HUDEP-2 (cell line): ENCODE measurements around the gene KCTD14.
"Not testable (repeated sequence)": the region's sequence is repeated elsewhere in the genome, so short reads cannot be mapped to it uniquely, and the experiment has no call there.

Source experiments
- DNase-seq, 76 experiments: peaks; one replicate each; lab custom pipeline; 2025; ENCODE audit not compliant: unreplicated experiment in 76 of 76; lab: John Stamatoyannopoulos, UW

KCTD14 gene

GRCh38 chr11:78028423-78028822 lies 5.3 kb upstream of the KCTD14 start:
- not testable (repeated sequence) for DNase-seq

DNA sequence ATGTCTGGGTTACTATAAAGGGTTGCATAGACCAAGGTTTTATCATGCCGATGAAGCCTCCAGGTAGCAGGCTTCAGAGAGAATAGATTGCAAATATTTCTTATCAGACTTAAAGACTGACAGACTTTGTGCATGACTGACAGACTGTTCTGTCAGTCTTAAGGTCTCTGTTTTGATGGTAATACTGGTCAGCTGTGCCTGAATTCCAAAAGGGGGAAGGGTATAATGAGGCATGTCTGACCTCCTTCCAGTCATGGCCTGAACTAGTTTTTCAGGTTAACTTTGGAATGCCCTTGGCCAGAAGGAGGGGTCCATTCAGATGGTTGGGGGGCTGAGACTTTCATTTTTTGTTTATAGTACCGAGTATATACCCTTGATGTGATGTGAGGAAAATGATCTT lies 4.7 kb upstream of the KCTD14 start:
- no peak for DNase-seq

GRCh38 chr11:78025378-78025777 lies 2.3 kb upstream of the KCTD14 start:
- DNase-seq, result no peak

- no peak for DNase-seq
Measured at GRCh38 chr11:78023426-78023825, 350 bp upstream of the KCTD14 start.

- DNase-seq, result no peak
Measured at GRCh38 chr11:78021611-78022010, 1.5 kb downstream of the KCTD14 start.

- DNase-seq, result no peak
Measured at GRCh38 chr11:78020246-78020645, 2.8 kb downstream of the KCTD14 start.

DNA sequence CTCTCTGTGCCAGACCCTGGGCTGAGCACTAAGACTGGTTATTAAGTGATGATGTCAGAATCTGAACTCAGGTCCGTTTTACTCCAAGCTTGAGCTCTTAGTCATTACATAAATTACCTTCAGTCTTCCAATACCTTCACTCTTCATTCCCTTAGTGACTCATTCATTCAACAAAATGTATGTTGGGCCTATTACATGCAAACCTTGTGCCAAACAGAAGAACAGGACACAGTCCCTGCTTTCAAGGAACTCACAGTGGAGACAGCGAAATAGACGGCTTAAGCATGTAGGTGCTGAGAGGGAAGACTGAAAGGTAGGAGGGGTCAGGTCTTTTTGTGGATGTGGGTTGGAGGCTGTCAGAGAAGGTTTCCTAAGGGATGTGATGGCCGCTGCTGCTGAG lies 3.3 kb downstream of the KCTD14 start:
- DNase-seq, result no peak

DNA sequence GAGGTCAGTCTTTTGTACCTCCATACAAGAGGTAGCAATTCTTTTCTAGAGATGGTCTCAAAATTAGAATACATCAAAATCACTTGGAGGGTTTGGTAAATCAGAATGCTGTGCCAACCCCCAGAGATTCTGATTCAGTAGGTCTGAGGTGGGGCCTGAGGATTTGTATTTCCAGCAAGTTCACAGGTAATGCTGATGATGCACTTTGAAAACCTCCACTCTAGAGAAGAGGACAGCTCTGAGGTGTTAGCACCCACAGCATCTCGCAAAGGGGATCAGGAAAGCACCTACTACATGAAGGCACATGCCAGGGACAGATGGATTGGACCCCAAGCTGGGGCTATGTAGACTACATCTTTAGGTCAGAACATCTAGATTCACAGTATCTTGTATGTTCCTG lies 7.2 kb downstream of the KCTD14 start:
- no peak for DNase-seq

GRCh38 chr11:78014937-78015520 lies 8.0 kb downstream of the KCTD14 start:
- peak in 27 of 76 experiments; percentile 7 to 58 (median 26) for DNase-seq

DNA sequence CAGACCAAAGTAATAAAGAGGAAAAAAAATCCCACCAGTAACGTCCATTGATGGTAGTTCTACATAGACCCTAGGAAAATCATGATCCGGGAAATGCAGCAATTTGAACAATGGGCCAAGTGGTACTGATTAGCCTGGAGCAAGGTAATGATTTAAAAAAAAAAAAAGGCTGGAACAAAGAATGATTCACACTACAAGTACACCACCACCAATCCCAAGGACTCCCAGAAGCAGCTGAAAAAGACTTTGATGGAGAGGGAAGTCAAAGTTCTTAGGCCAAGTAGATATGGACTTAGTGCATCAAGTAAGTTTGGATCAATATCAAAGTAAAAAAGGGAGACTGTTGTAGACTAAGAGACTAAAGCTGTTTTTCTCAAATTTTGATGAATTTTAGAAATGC lies 11.8 kb downstream of the KCTD14 start:
- DNase-seq, result no peak

DNA sequence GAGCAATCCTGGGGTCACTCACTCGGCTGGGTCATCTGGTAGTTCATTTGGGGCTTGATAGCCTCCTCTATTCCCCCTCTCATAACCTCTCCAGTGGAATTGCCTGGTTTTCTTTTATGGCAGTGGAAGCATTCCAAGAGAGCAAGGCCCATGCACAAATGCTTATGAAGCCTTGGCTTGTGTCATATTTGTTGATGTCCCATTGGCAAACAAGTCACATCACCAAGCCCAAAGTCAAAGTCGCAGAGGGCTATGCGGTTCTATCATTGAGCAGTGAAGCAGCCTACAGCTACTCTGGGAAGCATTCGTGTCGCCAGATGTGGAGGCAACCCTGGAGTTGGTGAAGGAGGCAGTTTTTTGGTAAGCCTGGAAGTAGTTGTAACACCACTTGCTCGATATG lies 12.3 kb downstream of the KCTD14 start:
- DNase-seq, result no peak

GRCh38 chr11:78010304-78010703 lies 12.8 kb downstream of the KCTD14 start:
- DNase-seq, result no peak

- DNase-seq, result no peak
Measured at GRCh38 chr11:78009062-78009461, 14.0 kb downstream of the KCTD14 start.

GRCh38 chr11:78000193-78000592 lies 22.9 kb downstream of the KCTD14 start:
- peak in 37 of 76 experiments; percentile 2 to 57 (median 29) for DNase-seq

GRCh38 chr11:77999446-78000030 lies 23.5 kb downstream of the KCTD14 start:
- DNase-seq, result no peak

DNA sequence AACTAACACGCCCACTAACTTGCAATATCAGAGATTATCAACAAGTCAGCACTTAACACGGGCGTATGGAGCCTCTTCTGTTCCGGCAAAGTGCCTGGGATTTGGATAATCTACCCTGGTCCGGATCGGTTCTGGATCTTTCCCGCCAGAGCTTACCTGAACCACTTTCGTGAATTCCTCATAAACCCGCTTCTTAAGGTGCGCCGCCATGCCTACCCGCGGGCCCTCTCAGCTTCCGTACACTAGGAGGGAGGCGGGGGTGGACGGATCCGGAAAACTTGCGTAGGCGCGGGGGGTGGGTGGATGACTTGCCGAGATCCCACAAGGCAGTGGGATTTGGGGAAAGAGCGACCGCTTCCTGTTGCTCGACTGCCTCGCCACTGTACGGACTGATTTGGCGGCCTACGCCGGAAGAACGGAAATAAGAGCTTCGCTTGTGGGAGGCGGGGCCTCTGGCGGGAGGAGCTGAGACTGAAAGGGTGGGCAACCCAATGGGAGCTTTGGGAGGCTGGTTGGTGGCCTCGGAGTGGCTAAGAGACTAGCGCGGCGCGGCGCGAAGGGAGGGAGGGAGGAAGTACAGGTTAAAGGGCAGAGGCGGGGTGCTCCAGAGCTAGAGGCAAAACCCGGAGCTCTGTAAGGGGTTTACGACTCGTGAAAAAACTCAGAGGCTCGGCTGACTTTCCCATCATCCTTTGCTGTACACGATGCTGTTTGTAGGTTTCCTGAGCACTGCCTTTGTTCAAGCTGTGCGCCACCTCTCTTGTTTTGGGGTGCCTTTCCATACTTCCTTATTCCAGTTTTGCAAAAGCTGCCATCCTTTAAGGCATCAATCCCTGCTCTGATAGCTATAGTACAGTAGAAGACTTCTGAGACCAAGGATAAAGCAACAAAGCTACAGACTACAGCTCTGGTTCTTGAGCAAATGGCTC lies 28.4 kb downstream of the KCTD14 start, which contains the start of gene INTS4:
Gene INTS4, minus strand, starts transcription at position 235 of the 929 bp plus-strand sequence. Its CDS starts 25 bp downstream, at position 210.
- peak in 75 of 76 experiments; percentile 86 to 99 (median 98) for DNase-seq

- no peak for DNase-seq
Measured at GRCh38 chr11:77993902-77994301, 29.2 kb downstream of the KCTD14 start.

GRCh38 chr11:77990981-77991380 lies 32.1 kb downstream of the KCTD14 start:
- DNase-seq, result no peak

DNA sequence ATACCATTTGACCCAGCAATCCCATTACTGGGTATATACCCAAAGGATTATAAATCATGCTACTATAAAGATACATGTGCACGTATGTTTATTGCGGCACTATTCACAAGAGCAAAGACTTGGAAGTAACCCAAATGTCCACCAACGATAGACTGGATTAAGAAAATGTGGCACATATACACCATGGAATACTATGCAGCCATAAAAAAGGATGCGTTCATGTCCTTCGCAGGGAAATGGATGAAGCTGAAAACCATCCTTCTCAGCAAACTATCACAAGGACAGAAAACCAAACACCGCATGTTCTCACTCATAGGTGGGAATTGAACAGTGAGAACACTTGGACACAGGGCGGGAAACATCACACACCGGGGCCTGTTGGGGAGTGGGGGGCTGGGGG lies 36.6 kb downstream of the KCTD14 start:
- DNase-seq, result not testable (repeated sequence)

GRCh38 chr11:77981346-77981947 lies 41.6 kb downstream of the KCTD14 start:
- DNase-seq, result no peak

- no peak for DNase-seq
Measured at GRCh38 chr11:77968337-77968736, 54.7 kb downstream of the KCTD14 start.
